ENCODE results near the gene PDX1.

Gene PDX1
- long read RNA-seq, donor 1, result 0 reads
- long read RNA-seq, donor 2, result 0 reads
- long read RNA-seq, donor 3, result 0 reads
- long read RNA-seq, donor 4, result 0 reads
- long read RNA-seq, donor 5, result 0 reads
- long read RNA-seq, donor 6, result 0 reads
- long read RNA-seq, donor 7, result 0 reads
- long read RNA-seq, donor 8, result 0 reads

GRCh38 chr13:27919934-27920676 lies at the start of gene PDX1:
PDX1 (plus strand) TSS chr13:27920000; CDS start chr13:27920139, 139 bp downstream.
- DNase-seq, result peak; percentile 71

GRCh38 chr13:27878274-27878673 lies 41.5 kb upstream of the PDX1 start:
- DNase-seq, result no peak

GRCh38 chr13:27889471-27889870 lies 30.3 kb upstream of the PDX1 start:
- DNase-seq, result no peak

GRCh38 chr13:27896726-27897125 lies 23.1 kb upstream of the PDX1 start:
- no peak for DNase-seq

DNA sequence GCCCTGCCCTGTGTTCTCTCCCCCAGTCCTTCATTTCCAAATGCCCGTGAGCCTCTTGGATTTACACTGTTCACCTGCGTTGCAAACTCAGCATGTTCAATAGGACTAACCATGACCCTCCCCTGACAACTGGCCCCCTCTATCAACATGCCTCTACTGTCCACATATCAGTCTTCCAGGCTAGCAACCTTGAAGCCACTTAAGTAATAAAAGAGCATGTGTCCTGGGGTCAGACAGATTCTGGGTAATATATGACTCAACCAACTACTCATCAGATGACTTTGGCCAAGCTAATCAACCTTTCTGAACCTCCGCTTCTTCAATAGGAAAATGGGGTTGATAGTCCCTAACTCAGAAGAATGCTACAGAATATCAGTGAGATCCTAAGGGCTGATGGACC lies 15.1 kb upstream of the PDX1 start:
- DNase-seq, result no peak

DNA sequence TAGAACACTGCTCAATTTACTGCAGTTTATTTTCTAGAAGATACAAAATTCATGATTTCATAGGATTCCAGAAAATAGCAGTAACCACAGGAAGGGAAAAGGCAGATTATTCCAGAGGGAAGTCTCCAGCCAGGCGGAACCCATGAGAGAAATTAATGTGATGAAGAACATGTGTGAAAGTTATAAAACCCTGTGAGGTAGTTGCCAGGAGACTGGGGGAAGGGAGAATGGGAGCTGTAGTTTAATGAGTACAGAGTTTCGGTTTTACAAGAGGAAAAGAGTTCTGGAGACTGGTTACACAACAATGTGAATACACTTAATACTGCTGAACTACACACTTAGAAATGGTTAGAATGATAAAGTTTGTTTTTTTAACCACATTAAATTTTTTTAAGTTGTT lies 14.2 kb upstream of the PDX1 start:
- DNase-seq, result no peak

GRCh38 chr13:27907121-27907787 lies 12.5 kb upstream of the PDX1 start:
- no peak for DNase-seq

- DNase-seq, result no peak
Observed at GRCh38 chr13:27909378-27909777, 10.4 kb upstream of the PDX1 start.

GRCh38 chr13:27911521-27911920 lies 8.3 kb upstream of the PDX1 start:
- DNase-seq, result no peak

DNA sequence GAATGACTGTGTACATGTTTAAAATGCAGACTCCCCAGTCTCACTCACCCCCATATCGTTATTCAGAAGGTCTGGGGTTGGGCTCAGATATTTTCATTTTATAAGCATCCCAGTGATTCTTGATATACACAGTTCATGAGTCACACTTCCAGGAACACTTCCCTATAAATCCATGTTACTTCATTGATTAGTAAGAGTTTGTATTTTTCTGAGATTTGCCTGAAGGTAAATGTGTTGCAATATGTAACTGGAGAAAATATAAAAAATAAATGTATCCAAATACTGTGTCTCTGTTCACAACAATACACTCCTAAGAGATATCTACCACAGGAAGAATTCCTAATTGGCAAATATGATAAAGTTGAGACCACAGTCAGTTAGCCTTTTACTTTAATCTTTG lies 6.6 kb upstream of the PDX1 start:
- DNase-seq, result no peak

DNA sequence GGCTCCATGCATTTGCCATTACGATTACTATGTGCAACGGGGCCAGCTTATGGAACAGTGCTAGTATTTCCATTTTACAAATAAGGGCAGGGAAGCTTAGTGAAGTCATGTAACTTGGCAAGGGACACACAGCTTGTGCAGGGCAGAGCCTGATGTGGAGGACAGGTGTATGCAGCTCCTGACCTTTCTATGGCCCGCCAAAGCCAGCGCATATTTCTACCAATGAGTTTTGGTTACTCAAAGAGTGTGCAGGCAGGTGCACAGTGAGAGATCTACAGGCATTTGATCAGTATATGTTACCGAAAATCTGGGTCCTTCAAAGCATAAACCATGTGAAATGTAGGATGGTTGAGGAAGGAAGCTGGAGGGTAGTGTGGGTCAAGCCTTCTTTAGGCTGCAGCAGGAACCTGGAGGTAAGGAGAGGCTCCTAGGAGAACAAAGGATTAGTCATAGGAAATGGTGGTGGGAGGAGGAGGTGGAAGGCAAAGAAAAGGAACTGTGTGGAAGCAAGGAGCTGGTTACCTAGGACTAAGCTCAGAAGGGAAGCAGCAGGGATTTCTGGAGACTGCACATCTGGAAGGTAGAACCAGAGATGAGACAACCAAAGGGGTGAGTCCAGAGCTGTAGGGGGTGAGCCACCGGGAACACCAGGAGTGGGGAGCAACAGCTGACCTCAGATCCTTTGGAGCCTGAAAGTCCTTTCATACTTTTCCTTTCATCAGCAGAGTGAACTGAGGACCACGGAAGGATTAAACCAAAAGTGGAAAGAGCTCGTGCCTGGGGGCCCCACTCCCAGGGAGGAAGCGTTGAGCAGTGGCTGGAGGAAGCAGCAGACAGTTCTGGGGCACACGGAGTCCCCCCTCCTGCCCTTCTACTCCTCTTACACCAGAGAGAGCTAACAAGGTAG lies 4.2 kb upstream of the PDX1 start:
- no peak for DNase-seq

DNA sequence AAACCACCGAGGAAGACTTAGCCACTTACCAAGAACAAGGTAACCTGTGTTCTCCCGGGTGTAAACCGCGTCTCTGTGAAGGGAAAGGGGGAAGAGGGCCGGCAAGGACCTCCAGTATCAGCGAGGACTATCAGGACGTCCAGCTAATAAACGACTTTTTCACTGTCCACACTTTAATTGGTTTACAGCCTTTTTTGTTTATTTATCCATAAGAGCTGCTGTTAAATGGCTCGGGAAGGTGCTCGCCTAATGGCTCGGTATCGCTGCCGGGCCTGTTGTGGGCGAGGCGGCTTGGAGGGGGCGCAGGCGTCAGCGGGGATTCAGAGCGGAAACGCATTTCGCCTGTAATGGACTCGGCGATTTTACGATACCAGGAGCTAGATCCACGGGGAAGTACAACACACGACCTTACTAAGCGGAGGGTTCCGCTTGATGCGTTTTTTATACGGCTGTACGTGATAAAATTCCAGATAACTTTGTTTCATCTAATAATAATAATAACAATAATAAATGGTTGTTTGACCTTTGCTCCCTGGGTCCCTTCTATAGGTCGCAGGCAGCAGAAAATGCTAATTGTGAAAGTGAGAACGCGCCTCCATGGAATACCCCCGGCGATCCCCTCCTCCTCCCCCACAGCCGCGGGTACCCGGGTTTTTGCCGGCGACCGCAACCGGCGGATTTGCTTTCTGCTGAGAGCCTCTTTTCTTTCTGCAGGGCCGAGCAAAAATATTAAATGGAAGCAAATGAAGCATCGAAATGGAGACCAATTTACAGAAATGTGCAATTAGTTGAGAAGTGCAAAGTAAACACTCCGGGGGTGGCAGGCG lies 2.5 kb upstream of the PDX1 start:
- peak; percentile 60 for DNase-seq

GRCh38 chr13:27918041-27918917 lies 1.5 kb upstream of the PDX1 start:
- DNase-seq, result peak; percentile 63

GRCh38 chr13:27918918-27919658 lies 712 bp upstream of the PDX1 start:
- DNase-seq, result peak; percentile 52

- DNase-seq, result no peak
Observed at GRCh38 chr13:27919659-27919933, 204 bp upstream of the PDX1 start.

GRCh38 chr13:27920677-27921420 lies 1.0 kb downstream of the PDX1 start:
- DNase-seq, result peak; percentile 61

DNA sequence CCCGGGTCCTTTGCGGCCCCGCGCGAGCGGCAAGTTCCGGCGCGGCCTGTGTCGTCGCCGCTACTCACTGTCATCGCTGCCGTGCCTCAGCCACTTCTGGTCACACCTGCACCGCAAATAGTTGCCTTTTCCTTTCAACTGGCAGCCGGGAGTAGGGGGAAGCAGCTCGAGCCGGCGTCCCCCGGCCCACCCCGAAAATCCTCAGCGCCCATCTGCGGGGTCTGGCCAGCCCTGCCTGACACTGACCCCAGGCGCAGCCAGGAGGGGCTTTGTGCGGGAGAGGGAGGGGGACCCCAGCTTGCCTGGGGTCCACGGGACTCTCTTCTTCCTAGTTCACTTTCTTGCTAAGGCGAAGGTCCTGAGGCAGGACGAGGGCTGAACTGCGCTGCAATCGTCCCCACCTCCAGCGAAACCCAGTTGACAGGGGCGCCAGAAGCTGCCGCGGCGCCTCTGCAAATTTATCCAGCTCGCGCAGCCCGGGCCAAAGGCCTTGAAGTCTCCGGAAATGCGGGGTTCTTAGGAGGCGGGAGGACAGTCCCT lies 1.7 kb downstream of the PDX1 start:
- DNase-seq, result peak; percentile 62

DNA sequence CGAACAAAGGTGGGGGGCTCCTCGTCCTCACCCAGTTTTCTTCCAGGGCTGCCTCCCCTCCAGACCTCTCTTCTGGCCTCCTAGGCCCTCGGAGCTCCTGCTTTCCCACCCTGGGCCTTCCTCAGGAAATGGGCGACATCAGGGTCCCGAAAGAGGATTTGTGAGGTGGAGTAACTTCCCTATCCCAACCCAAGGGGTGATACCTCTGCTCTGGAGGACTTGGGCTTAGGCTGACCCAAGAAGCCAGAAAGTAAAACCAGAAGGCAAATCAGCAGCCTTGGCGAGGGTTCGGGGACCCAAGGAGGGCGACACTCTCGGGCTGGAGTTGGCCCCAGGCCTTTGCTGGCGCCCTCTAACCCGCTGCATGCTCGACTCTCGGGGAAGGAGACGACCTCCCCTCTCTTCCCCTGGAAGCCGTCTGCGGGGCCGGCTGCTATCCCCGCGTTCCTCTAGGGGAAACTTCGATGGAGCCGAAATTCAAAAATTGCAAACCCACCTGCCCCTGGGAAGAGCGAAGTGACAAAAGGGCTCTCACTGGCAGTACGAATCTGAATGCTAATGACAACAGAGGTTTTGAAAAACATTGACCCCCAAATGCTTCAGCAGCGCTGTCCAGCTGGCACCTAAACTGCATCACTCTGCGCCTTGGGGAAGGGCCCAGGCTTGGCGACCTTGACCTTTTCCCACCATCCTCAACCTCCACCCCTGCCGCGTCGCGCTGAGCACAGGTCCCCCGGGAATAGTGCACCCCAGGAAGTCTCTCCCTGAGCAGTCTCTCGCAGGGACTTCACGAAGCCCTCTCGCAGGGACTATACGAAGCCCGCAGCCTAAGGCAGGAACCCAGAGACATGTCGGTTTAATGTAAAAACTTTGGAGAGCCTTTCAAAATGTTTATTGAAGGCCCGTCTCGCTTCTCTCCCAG lies 2.4 kb downstream of the PDX1 start:
- peak; percentile 37 for DNase-seq
